Lower leg skin (tissue), 3 donors: ENCODE data around the gene CTIF.

Source experiments
- CTCF ChIP-seq, 3 donors: fragments of 450-650 bp; IDR thresholded peaks; one replicate each; pipeline ENCODE4 v1.5.1; 2016; ENCODE audit warnings: antibody characterized with exemption in 3 of 3, mild to moderate bottlenecking in 3 of 3, moderate library complexity in 2 of 3
- POLR2A ChIP-seq, 2 donors: fragments of 450-650 bp; IDR thresholded peaks; one replicate each; pipeline ENCODE4 v1.6.1; 2016 to 2017; ENCODE audit warnings: antibody characterized with exemption in 2 of 2, mild to moderate bottlenecking in 1 of 2, moderate library complexity in 1 of 2

GRCh38 chr18:48687346-48688042, 148.7 kb downstream of the CTIF start:
- no peak for TF ChIP-seq CTCF (IDR thresholded peaks at IDR 0.05)
- no peak for TF ChIP-seq POLR2A (IDR thresholded peaks at IDR 0.05)
